Uterus (tissue), 2 donors: ENCODE results near the gene ZNF701.

Source experiments
- POLR2A ChIP-seq, 2 donors: fragments of 450-650 bp; IDR thresholded peaks; one replicate each; pipeline ENCODE4 v1.6.1; 2016; ENCODE audit warnings: antibody characterized with exemption in 2 of 2, mild to moderate bottlenecking in 1 of 2, moderate library complexity in 1 of 2
- TF ChIP-seq, protein P1 (sequence below), 4 experiments: fragments of 200-600 bp in 2 of 4; fragments of 450-650 bp in 2 of 4; sonication (generic) in 2 of 4; IDR thresholded peaks; one replicate each; pipeline ENCODE4 v1.5.1; 2016 to 2019; ENCODE audit warnings: antibody characterized with exemption in 4 of 4, mild to moderate bottlenecking in 2 of 4, moderate library complexity in 1 of 4

GRCh38 chr19:52590728-52591127 is 20.6 kb downstream of the ZNF701 start:
- TF ChIP-seq, protein P1, sequence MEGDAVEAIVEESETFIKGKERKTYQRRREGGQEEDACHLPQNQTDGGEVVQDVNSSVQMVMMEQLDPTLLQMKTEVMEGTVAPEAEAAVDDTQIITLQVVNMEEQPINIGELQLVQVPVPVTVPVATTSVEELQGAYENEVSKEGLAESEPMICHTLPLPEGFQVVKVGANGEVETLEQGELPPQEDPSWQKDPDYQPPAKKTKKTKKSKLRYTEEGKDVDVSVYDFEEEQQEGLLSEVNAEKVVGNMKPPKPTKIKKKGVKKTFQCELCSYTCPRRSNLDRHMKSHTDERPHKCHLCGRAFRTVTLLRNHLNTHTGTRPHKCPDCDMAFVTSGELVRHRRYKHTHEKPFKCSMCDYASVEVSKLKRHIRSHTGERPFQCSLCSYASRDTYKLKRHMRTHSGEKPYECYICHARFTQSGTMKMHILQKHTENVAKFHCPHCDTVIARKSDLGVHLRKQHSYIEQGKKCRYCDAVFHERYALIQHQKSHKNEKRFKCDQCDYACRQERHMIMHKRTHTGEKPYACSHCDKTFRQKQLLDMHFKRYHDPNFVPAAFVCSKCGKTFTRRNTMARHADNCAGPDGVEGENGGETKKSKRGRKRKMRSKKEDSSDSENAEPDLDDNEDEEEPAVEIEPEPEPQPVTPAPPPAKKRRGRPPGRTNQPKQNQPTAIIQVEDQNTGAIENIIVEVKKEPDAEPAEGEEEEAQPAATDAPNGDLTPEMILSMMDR (IDR thresholded peaks at IDR 0.05), result no peak
- TF ChIP-seq POLR2A (IDR thresholded peaks at IDR 0.05), result no peak
